Measurements from ENCODE around the gene NAV2.

Gene NAV2

GRCh38 chr11:19977941-19978340 lies 265.3 kb downstream of the NAV2 start:
- Histone ChIP-seq H3K4me2 (ENCODE audit: insufficient read depth, low read length) (no peak overlapping the region), H3K9ac (ENCODE audit: low read depth, low read length) (no peak overlapping the region)
- ATAC-seq (ENCODE audit: insufficient read depth, low read depth) = no peak

GRCh38 chr11:19978668-19979518 lies 266.3 kb downstream of the NAV2 start:
- Histone ChIP-seq H3K79me2 (ENCODE audit: insufficient read depth, low read length) (no peaks in the 10 kb centered on the region), H3K4me3 (ENCODE audit: low read depth in 1 of 2, low read length in 2 of 2) (no peak overlapping the region), H3K9ac (ENCODE audit: low read depth, low read length) (no peak overlapping the region), H3K27ac (ENCODE audit: low read length) (no peak overlapping the region), H4K20me1 (ENCODE audit: insufficient read depth, low read length) (no peaks in the 10 kb centered on the region), H3K27me3 (ENCODE audit: insufficient read depth, low read length, poor library complexity) (peaks cover 10% of the 10 kb centered on the region), H3K4me2 (ENCODE audit: insufficient read depth, low read length) (no peak overlapping the region), H3K9me3 (ENCODE audit: insufficient read depth, low read length, severe bottlenecking) (no peaks in the 10 kb centered on the region), H3K36me3 (ENCODE audit: insufficient read depth, low read length) (no peaks in the 10 kb centered on the region), H2AFZ (ENCODE audit: low read depth, low read length) (no peak overlapping the region), H3K4me1 (ENCODE audit: insufficient read depth, low read length) (no peaks in the 10 kb centered on the region)
- DNase-seq (no peak), ATAC-seq (ENCODE audit: insufficient read depth, low read depth) (no peak)
- TF ChIP-seq CTCF (IDR thresholded peaks at IDR 0.05; ENCODE audit: borderline replicate concordance, extremely low read depth, low read length, poor library complexity, severe bottlenecking) (no peak), EZH2 (IDR thresholded peaks at IDR 0.05; ENCODE audit: borderline replicate concordance, low read depth, low read length, severe bottlenecking) (no peak)

More at GRCh38 chr11:19977941-19978340, 265.3 kb downstream of the NAV2 start:
- Histone ChIP-seq H3K27me3 (ENCODE audit: insufficient read depth, low read length, poor library complexity) (peaks cover 10% of the 10 kb centered on the region), H4K20me1 (ENCODE audit: insufficient read depth, low read length) (no peaks in the 10 kb centered on the region), H3K79me2 (ENCODE audit: insufficient read depth, low read length) (no peaks in the 10 kb centered on the region), H3K36me3 (ENCODE audit: insufficient read depth, low read length) (no peaks in the 10 kb centered on the region), H3K4me3 (ENCODE audit: low read depth in 1 of 2, low read length in 2 of 2) (no peak overlapping the region), H2AFZ (ENCODE audit: low read depth, low read length) (no peak overlapping the region), H3K9me3 (ENCODE audit: insufficient read depth, low read length, severe bottlenecking) (no peaks in the 10 kb centered on the region), H3K4me1 (ENCODE audit: insufficient read depth, low read length) (no peaks in the 10 kb centered on the region), H3K27ac (ENCODE audit: low read length) (no peak overlapping the region)
- no peak for DNase-seq
- TF ChIP-seq CTCF (IDR thresholded peaks at IDR 0.05; ENCODE audit: borderline replicate concordance, extremely low read depth, low read length, poor library complexity, severe bottlenecking) (no peak), EZH2 (IDR thresholded peaks at IDR 0.05; ENCODE audit: borderline replicate concordance, low read depth, low read length, severe bottlenecking) (no peak)

GRCh38 chr11:19979519-19979845 lies 266.8 kb downstream of the NAV2 start:
- Histone ChIP-seq H3K9me3 (ENCODE audit: insufficient read depth, low read length, severe bottlenecking) (no peaks in the 10 kb centered on the region), H3K27ac (ENCODE audit: low read length) (no peak overlapping the region), H3K4me1 (ENCODE audit: insufficient read depth, low read length) (no peaks in the 10 kb centered on the region), H3K4me3 (ENCODE audit: low read depth in 1 of 2, low read length in 2 of 2) (no peak overlapping the region), H3K79me2 (ENCODE audit: insufficient read depth, low read length) (no peaks in the 10 kb centered on the region), H2AFZ (ENCODE audit: low read depth, low read length) (no peak overlapping the region), H4K20me1 (ENCODE audit: insufficient read depth, low read length) (no peaks in the 10 kb centered on the region), H3K27me3 (ENCODE audit: insufficient read depth, low read length, poor library complexity) (peaks cover 5% of the 10 kb centered on the region), H3K4me2 (ENCODE audit: insufficient read depth, low read length) (no peak overlapping the region), H3K9ac (ENCODE audit: low read depth, low read length) (no peak overlapping the region), H3K36me3 (ENCODE audit: insufficient read depth, low read length) (no peaks in the 10 kb centered on the region)
- ATAC-seq (ENCODE audit: insufficient read depth, low read depth) = no peak
- TF ChIP-seq EZH2 (IDR thresholded peaks at IDR 0.05; ENCODE audit: borderline replicate concordance, low read depth, low read length, severe bottlenecking) (no peak), CTCF (IDR thresholded peaks at IDR 0.05; ENCODE audit: borderline replicate concordance, extremely low read depth, low read length, poor library complexity, severe bottlenecking) (no peak)
- DNase-seq = no peak

Data from DND-41 (cell line).